Transverse colon (tissue), 4 donors: ENCODE measurements around the gene NDEL1. TPM values are rescaled to one million over a fixed set of nuclear protein-coding genes. Genes with fewer than 3 reads are reported as not detected.

Source experiments
- DNase-seq: peaks from one replicate; pipeline ENCODE4 v3.0.0-alpha.2; 2019
- H3K27ac ChIP-seq, 4 donors: fragments of 200-600 bp; sonication (generic); 2 replicates each; pipeline ENCODE4 v1.5.1; 2016 to 2018; ENCODE audit warnings: inconsistent platforms in 4 of 4
- H3K27me3 ChIP-seq: fragments of 200-600 bp; sonication (generic); 2 replicates; pipeline ENCODE4 v1.5.1; 2017; ENCODE audit warnings: inconsistent platforms
- H3K36me3 ChIP-seq, 4 donors: fragments of 200-600 bp; sonication (generic); 2 replicates each; pipeline ENCODE4 v1.5.1; 2017 to 2019; ENCODE audit warnings: inconsistent platforms in 4 of 4
- H3K4me1 ChIP-seq, 4 donors: fragments of 200-600 bp; sonication (generic); 2 replicates each; pipeline ENCODE4 v1.5.1; 2017 to 2020; ENCODE audit warnings: inconsistent platforms in 4 of 4
- H3K4me3 ChIP-seq, 4 donors: fragments of 200-600 bp; sonication (generic); 1 replicate in 1 of 4; 2 replicates in 3 of 4; pipeline versions ENCODE4 v1.5.1 to v1.6.1; 2017 to 2019; ENCODE audit warnings: inconsistent platforms in 4 of 4
- H3K9me3 ChIP-seq, 2 donors: fragments of 200-600 bp; sonication (generic); 2 replicates each; pipeline ENCODE4 v1.5.1; 2017 to 2019; ENCODE audit warnings: inconsistent platforms in 2 of 2
- CTCF ChIP-seq, 5 experiments: fragments of 200-600 bp in 3 of 5; fragments of 450-650 bp in 2 of 5; sonication (generic) in 3 of 5; IDR thresholded peaks; 1 replicate in 2 of 5; 2 replicates in 3 of 5; pipeline ENCODE4 v1.5.1; 2016 to 2017; ENCODE audit warnings: antibody characterized with exemption in 5 of 5, inconsistent platforms in 3 of 5, mild to moderate bottlenecking in 2 of 5, moderate library complexity in 1 of 5
- EP300 ChIP-seq: sonication (generic); formaldehyde crosslinking; IDR thresholded peaks from one replicate; pipeline ENCODE4 v1.6.1; 2017; ENCODE audit warnings: antibody characterized with exemption, low read depth
- POLR2A ChIP-seq: fragments of 450-650 bp; IDR thresholded peaks from one replicate; pipeline ENCODE4 v1.6.1; 2016; ENCODE audit warnings: antibody characterized with exemption, mild to moderate bottlenecking, moderate library complexity
- POLR2AphosphoS5 ChIP-seq, 3 donors: sonication (generic); formaldehyde crosslinking; IDR thresholded peaks; one replicate each; pipeline ENCODE4 v1.6.1; 2016; ENCODE audit warnings: antibody characterized with exemption in 3 of 3
- WGBS, 2 donors: methylation state at CpG; one replicate each; pipeline ENCODE4 v1.1.5; 2018; ENCODE audit warnings: low coverage in 1 of 2; 5-methylcytosine and 5-hydroxymethylcytosine counted together
- in situ Hi-C, 4 donors: fragments of 200-750 bp; cut with MboI; loops; one replicate each; pipeline versions ENCODE4 v1.15.0 to v1.15.1; 2017; ENCODE audit warnings: low sequenced_read_pairs in 3 of 4, low pct_ligation_motif_present in 1 of 4, low pct_unique_long_range_greater_than_20kb in 1 of 4
- intact Hi-C: fragments of 100-400 bp; cut with DNase I; formaldehyde crosslinking; loops from one replicate; pipeline ENCODE4 v1.15.1; 2023; ENCODE audit warnings: low total_unique reads
- total RNA-seq, 4 donors: library from RNA; depleted of rRNA; stranded (reverse); fragments of >200 nt; gene quantifications; one replicate each; pipeline ENCODE4 v1.1.0, GENCODE V29; 2016

NDEL1 gene
- total RNA-seq, 4 donors from 2014 or later: 28.3 to 82.4 (median 77.2) TPM

- no peak overlapping the region for H3K27ac ChIP-seq
- in situ Hi-C loops: no loop called here
- WGBS, 2 donors: 87 to 96% methylated on average over 3 to 13 of the region's 13 CpGs
- no peak for TF ChIP-seq POLR2A
- no peaks in the 10 kb centered on the region for H3K9me3 ChIP-seq
- DNase-seq: no peak
- intact Hi-C loops: no loop called here
- H3K27me3 ChIP-seq: no peaks in the 10 kb centered on the region
- H3K36me3 ChIP-seq: peaks cover 0 to 2% (median 0%) of the 10 kb centered on the region in 4 donors
- no peaks in the 10 kb centered on the region for H3K4me1 ChIP-seq
- H3K4me3 ChIP-seq: no peak overlapping the region
Measured at GRCh38 chr17:8496081-8496480, 60.4 kb downstream of the NDEL1 start.

- H3K4me1 ChIP-seq: no peaks in the 10 kb centered on the region
- no peak overlapping the region for H3K27ac ChIP-seq
- TF ChIP-seq POLR2A (no peak), CTCF (IDR thresholded peaks at IDR 0.05) (no peak), POLR2AphosphoS5 (IDR thresholded peaks at IDR 0.05) (no peak), EP300 (no peak)
- DNase-seq: no peak
- no peaks in the 10 kb centered on the region for H3K27me3 ChIP-seq
- H3K9me3 ChIP-seq: no peaks in the 10 kb centered on the region
- WGBS, 2 donors: 80 to 94% methylated on average over 1 to 9 of the region's 9 CpGs
- intact Hi-C loops (no loop called here), in situ Hi-C loops (no loop called here)
- no peak overlapping the region for H3K4me3 ChIP-seq
- no peaks in the 10 kb centered on the region for H3K36me3 ChIP-seq
Measured at GRCh38 chr17:8499171-8499570, 63.5 kb downstream of the NDEL1 start.

GRCh38 chr17:8499614-8500013 is 63.9 kb downstream of the NDEL1 start:
- Histone ChIP-seq H3K27ac (no peak overlapping the region), H3K36me3 (no peaks in the 10 kb centered on the region), H3K4me1 (no peaks in the 10 kb centered on the region), H3K4me3 (no peak overlapping the region), H3K9me3 (no peaks in the 10 kb centered on the region), H3K27me3 (no peaks in the 10 kb centered on the region)
- intact Hi-C loops: no loop called here
- in situ Hi-C loops: no loop called here
- TF ChIP-seq CTCF (IDR thresholded peaks at IDR 0.05) (no peak), POLR2AphosphoS5 (IDR thresholded peaks at IDR 0.05) (no peak), EP300 (no peak), POLR2A (no peak)
- 89% methylated on average over 5 of the region's 5 CpGs; no CpG with 5 or more reads in 1 of the 2 donors for WGBS, 2 donors
- DNase-seq: no peak

GRCh38 chr17:8500609-8501008 is 64.9 kb downstream of the NDEL1 start:
- Histone ChIP-seq H3K27ac (no peak overlapping the region), H3K4me3 (no peak overlapping the region), H3K36me3 (no peaks in the 10 kb centered on the region), H3K27me3 (no peaks in the 10 kb centered on the region), H3K9me3 (no peaks in the 10 kb centered on the region), H3K4me1 (no peaks in the 10 kb centered on the region)
- 85 to 87% methylated on average over 4 to 8 of the region's 8 CpGs for WGBS, 2 donors
- intact Hi-C loops (no loop called here), in situ Hi-C loops (no loop called here)
- TF ChIP-seq CTCF (IDR thresholded peaks at IDR 0.05): no peak
- no peak for TF ChIP-seq POLR2A
- no peak for TF ChIP-seq POLR2AphosphoS5 (IDR thresholded peaks at IDR 0.05)
- no peak for TF ChIP-seq EP300
- DNase-seq: no peak

- H3K4me3 ChIP-seq: no peak overlapping the region
- in situ Hi-C loops: no loop called here
- DNase-seq: no peak
- H3K4me1 ChIP-seq: no peaks in the 10 kb centered on the region
- no peaks in the 10 kb centered on the region for H3K36me3 ChIP-seq
- H3K27ac ChIP-seq: no peak overlapping the region
- 83% methylated on average over 6 of the region's 6 CpGs; no CpG with 5 or more reads in 1 of the 2 donors for WGBS, 2 donors
- no peaks in the 10 kb centered on the region for H3K27me3 ChIP-seq
- intact Hi-C loops: no loop called here
- TF ChIP-seq CTCF (IDR thresholded peaks at IDR 0.05) (no peak), POLR2A (no peak), POLR2AphosphoS5 (IDR thresholded peaks at IDR 0.05) (no peak), EP300 (no peak)
- no peaks in the 10 kb centered on the region for H3K9me3 ChIP-seq
Measured at GRCh38 chr17:8502126-8502525, 66.4 kb downstream of the NDEL1 start.
